NCI-H446 treated with DMSO at 0.1 percent for 48 hours (cell line): ENCODE results near the gene SLC17A5.
"Not testable (repeated sequence)": the region's sequence is repeated elsewhere in the genome, so short reads cannot be mapped to it uniquely, and the experiment has no call there.

ENCODE experiments used
- DNase-seq: peaks from one replicate; lab custom pipeline; 2025; lab: John Stamatoyannopoulos, UW

The SLC17A5 gene

GRCh38 chr6:73653571-73654424 is at the start of gene SLC17A5:
SLC17A5 (minus strand) TSS chr6:73653992; CDS start chr6:73653886, 106 bp downstream.
- DNase-seq = peak; percentile 81

- no peak for DNase-seq
Observed at GRCh38 chr6:73703466-73703865, 49.7 kb upstream of the SLC17A5 start.

GRCh38 chr6:73702444-73702843 is 48.7 kb upstream of the SLC17A5 start:
- DNase-seq = no peak

- no peak for DNase-seq
Observed at GRCh38 chr6:73699676-73700459, 46.1 kb upstream of the SLC17A5 start.

- no peak for DNase-seq
Observed at GRCh38 chr6:73696966-73697655, 43.3 kb upstream of the SLC17A5 start.

- no peak for DNase-seq
Observed at GRCh38 chr6:73695619-73696421, 42.0 kb upstream of the SLC17A5 start, which contains the start of gene CD109. CD109 (plus strand) TSS chr6:73696203; CDS start chr6:73696216, 13 bp downstream.

- DNase-seq = no peak
Observed at GRCh38 chr6:73694711-73695411, 41.1 kb upstream of the SLC17A5 start.

GRCh38 chr6:73691512-73691911 is 37.7 kb upstream of the SLC17A5 start:
- DNase-seq = no peak

GRCh38 chr6:73690056-73690455 is 36.3 kb upstream of the SLC17A5 start:
- no peak for DNase-seq

GRCh38 chr6:73688351-73688750 is 34.6 kb upstream of the SLC17A5 start:
- DNase-seq = no peak

- DNase-seq = not testable (repeated sequence)
Observed at GRCh38 chr6:73683574-73683973, 29.8 kb upstream of the SLC17A5 start.

GRCh38 chr6:73680289-73680918 is 26.6 kb upstream of the SLC17A5 start:
- no peak for DNase-seq

- DNase-seq = not testable (repeated sequence)
Observed at GRCh38 chr6:73679846-73680245, 26.1 kb upstream of the SLC17A5 start.

- DNase-seq = no peak
Observed at GRCh38 chr6:73679009-73679408, 25.2 kb upstream of the SLC17A5 start.

- no peak for DNase-seq
Observed at GRCh38 chr6:73675466-73676098, 21.8 kb upstream of the SLC17A5 start.

GRCh38 chr6:73671911-73672685 is 18.3 kb upstream of the SLC17A5 start:
- no peak for DNase-seq

- DNase-seq = no peak
Observed at GRCh38 chr6:73669005-73669404, 15.2 kb upstream of the SLC17A5 start.

- no peak for DNase-seq
Observed at GRCh38 chr6:73667798-73668197, 14.0 kb upstream of the SLC17A5 start.

GRCh38 chr6:73666393-73666792 is 12.6 kb upstream of the SLC17A5 start:
- DNase-seq = no peak
